ENCODE data around the gene CYBB.

The CYBB gene

DNA sequence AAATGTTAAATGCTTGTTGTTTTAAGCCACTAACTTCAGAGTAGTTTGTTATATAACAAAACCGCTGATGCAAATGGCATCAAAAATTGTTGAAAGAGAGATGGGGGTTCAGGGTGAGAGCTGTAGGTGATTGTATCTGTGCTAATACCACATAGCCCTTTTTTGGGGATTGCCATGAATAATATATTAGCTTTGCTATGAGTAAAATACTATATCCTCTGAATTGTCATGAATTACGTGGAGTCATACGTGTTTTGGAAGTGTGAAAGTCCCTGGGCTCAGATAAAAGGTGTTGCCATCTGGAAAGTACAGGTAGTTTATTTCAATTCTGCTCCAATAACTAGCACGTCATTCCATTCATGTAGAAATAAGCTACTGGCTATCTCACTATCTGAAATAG, 36.9 kb downstream of the CYBB start:
- 89% methylated on average over 3 of the region's 4 CpGs for WGBS
- no peak for DNase-seq
- H3K36me3 ChIP-seq (ENCODE audit: control insufficient read depth in 1 of 2, insufficient read depth in 2 of 2, low read depth in 1 of 2, low read length in 2 of 2), result no peaks in the 10 kb centered on the region
- no peak overlapping the region for H2BK12ac ChIP-seq (ENCODE audit: low read length in 2 of 2)
- H3K9ac ChIP-seq (ENCODE audit: low read length), result no peak overlapping the region
- H4K8ac ChIP-seq (ENCODE audit: low read length), result no peak overlapping the region
- no peak overlapping the region for H2AK5ac ChIP-seq (ENCODE audit: low read length, severe bottlenecking)
- H3K23ac ChIP-seq (ENCODE audit: low read length in 2 of 2), result no peak overlapping the region
- no peak overlapping the region for H3K27ac ChIP-seq (ENCODE audit: low read length, poor library complexity, severe bottlenecking)
- H3K18ac ChIP-seq (ENCODE audit: low read depth in 1 of 2, low read length in 2 of 2), result no peak overlapping the region
- H3K4ac ChIP-seq (ENCODE audit: low read depth in 1 of 2, low read length in 2 of 2), result no peak overlapping the region
- no peaks in the 10 kb centered on the region for H3K79me1 ChIP-seq (replicated peaks; ENCODE audit: low read length, poor library complexity, severe bottlenecking)
- H2AFZ ChIP-seq (ENCODE audit: low read depth, low read length), result no peak overlapping the region
- H3K4me2 ChIP-seq (ENCODE audit: low read length, poor library complexity, severe bottlenecking), result no peak overlapping the region
- H4K91ac ChIP-seq (ENCODE audit: low read length), result no peak overlapping the region
- no peak overlapping the region for H2BK120ac ChIP-seq (ENCODE audit: low read depth, low read length)
- H3K14ac ChIP-seq (ENCODE audit: low read length in 2 of 2), result no peak overlapping the region
- no peak overlapping the region for H2BK15ac ChIP-seq (ENCODE audit: low read depth, poor library complexity, severe bottlenecking)
- no peaks in the 10 kb centered on the region for H3K9me3 ChIP-seq (ENCODE audit: control insufficient read depth, low read length)
- H3K27me3 ChIP-seq (ENCODE audit: control insufficient read depth in 1 of 2, insufficient read depth in 1 of 2, low read length in 2 of 2), result peaks cover 0 to 23% of the 10 kb centered on the region in 2 experiments
- no peak overlapping the region for H3K4me3 ChIP-seq (ENCODE audit: insufficient read depth in 1 of 2, low read depth in 1 of 2, low read length in 2 of 2)
- H2BK5ac ChIP-seq (ENCODE audit: low read depth, low read length, poor library complexity, severe bottlenecking), result no peak overlapping the region
- H3K4me1 ChIP-seq (ENCODE audit: control insufficient read depth, insufficient read depth, low read depth, low read length), result no peaks in the 10 kb centered on the region

GRCh38 chrX:37817176-37817575, 37.3 kb downstream of the CYBB start:
- Histone ChIP-seq H2BK120ac (ENCODE audit: low read depth, low read length) (no peak overlapping the region), H2BK15ac (ENCODE audit: low read depth, poor library complexity, severe bottlenecking) (no peak overlapping the region), H2BK5ac (ENCODE audit: low read depth, low read length, poor library complexity, severe bottlenecking) (no peak overlapping the region), H3K4ac (ENCODE audit: low read depth in 1 of 2, low read length in 2 of 2) (no peak overlapping the region), H3K9ac (ENCODE audit: low read length) (no peak overlapping the region), H3K23ac (ENCODE audit: low read length in 2 of 2) (no peak overlapping the region), H2AK5ac (ENCODE audit: low read length, severe bottlenecking) (no peak overlapping the region), H3K18ac (ENCODE audit: low read depth in 1 of 2, low read length in 2 of 2) (no peak overlapping the region), H3K4me1 (ENCODE audit: control insufficient read depth, insufficient read depth, low read depth, low read length) (no peaks in the 10 kb centered on the region), H3K36me3 (ENCODE audit: control insufficient read depth in 1 of 2, insufficient read depth in 2 of 2, low read depth in 1 of 2, low read length in 2 of 2) (no peaks in the 10 kb centered on the region), H3K4me2 (ENCODE audit: low read length, poor library complexity, severe bottlenecking) (no peak overlapping the region), H3K27ac (ENCODE audit: low read length, poor library complexity, severe bottlenecking) (no peak overlapping the region), H4K91ac (ENCODE audit: low read length) (no peak overlapping the region), H3K27me3 (ENCODE audit: control insufficient read depth in 1 of 2, insufficient read depth in 1 of 2, low read length in 2 of 2) (peaks cover 0 to 19% of the 10 kb centered on the region in 2 experiments), H4K8ac (ENCODE audit: low read length) (no peak overlapping the region), H3K4me3 (ENCODE audit: insufficient read depth in 1 of 2, low read depth in 1 of 2, low read length in 2 of 2) (no peak overlapping the region), H2BK12ac (ENCODE audit: low read length in 2 of 2) (no peak overlapping the region), H3K9me3 (ENCODE audit: control insufficient read depth, low read length) (no peaks in the 10 kb centered on the region), H3K14ac (ENCODE audit: low read length in 2 of 2) (no peak overlapping the region), H3K79me1 (replicated peaks; ENCODE audit: low read length, poor library complexity, severe bottlenecking) (no peaks in the 10 kb centered on the region), H2AFZ (ENCODE audit: low read depth, low read length) (no peak overlapping the region)
- DNase-seq, result no peak
- 95% methylated on average over 2 of the region's 2 CpGs for WGBS

DNA sequence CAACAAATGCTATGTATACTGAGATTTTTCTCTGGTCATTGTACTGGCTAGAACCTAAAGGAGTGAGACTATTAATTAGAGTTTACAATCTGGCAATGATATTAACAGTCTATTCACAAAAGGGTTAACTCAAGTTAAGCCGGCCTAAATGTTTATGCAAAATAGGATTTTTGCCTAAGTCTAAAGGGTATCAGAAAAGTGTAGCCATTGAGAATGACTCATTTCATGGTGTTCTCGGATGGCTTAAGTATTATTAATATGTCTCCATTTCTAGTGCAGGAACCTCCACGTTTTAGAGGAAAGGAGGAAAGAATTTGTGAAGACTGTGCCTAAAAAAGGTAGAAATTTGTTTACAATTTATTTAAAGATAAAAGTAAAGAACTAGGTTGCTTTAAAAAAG, 37.7 kb downstream of the CYBB start:
- Histone ChIP-seq H3K4me1 (ENCODE audit: control insufficient read depth, insufficient read depth, low read depth, low read length) (no peaks in the 10 kb centered on the region), H2BK120ac (ENCODE audit: low read depth, low read length) (no peak overlapping the region), H3K4me2 (ENCODE audit: low read length, poor library complexity, severe bottlenecking) (no peak overlapping the region), H3K79me1 (replicated peaks; ENCODE audit: low read length, poor library complexity, severe bottlenecking) (no peaks in the 10 kb centered on the region), H3K4ac (ENCODE audit: low read depth in 1 of 2, low read length in 2 of 2) (no peak overlapping the region), H3K4me3 (ENCODE audit: insufficient read depth in 1 of 2, low read depth in 1 of 2, low read length in 2 of 2) (no peak overlapping the region), H3K9me3 (ENCODE audit: control insufficient read depth, low read length) (no peaks in the 10 kb centered on the region), H3K27ac (ENCODE audit: low read length, poor library complexity, severe bottlenecking) (no peak overlapping the region), H2AFZ (ENCODE audit: low read depth, low read length) (no peak overlapping the region), H3K23ac (ENCODE audit: low read length in 2 of 2) (no peak overlapping the region), H2BK5ac (ENCODE audit: low read depth, low read length, poor library complexity, severe bottlenecking) (no peak overlapping the region), H2BK12ac (ENCODE audit: low read length in 2 of 2) (no peak overlapping the region), H3K27me3 (ENCODE audit: control insufficient read depth in 1 of 2, insufficient read depth in 1 of 2, low read length in 2 of 2) (peaks cover 0 to 17% of the 10 kb centered on the region in 2 experiments), H4K8ac (ENCODE audit: low read length) (no peak overlapping the region), H3K9ac (ENCODE audit: low read length) (no peak overlapping the region), H4K91ac (ENCODE audit: low read length) (no peak overlapping the region), H3K18ac (ENCODE audit: low read depth in 1 of 2, low read length in 2 of 2) (no peak overlapping the region), H3K36me3 (ENCODE audit: control insufficient read depth in 1 of 2, insufficient read depth in 2 of 2, low read depth in 1 of 2, low read length in 2 of 2) (no peaks in the 10 kb centered on the region), H2AK5ac (ENCODE audit: low read length, severe bottlenecking) (no peak overlapping the region), H2BK15ac (ENCODE audit: low read depth, poor library complexity, severe bottlenecking) (no peak overlapping the region), H3K14ac (ENCODE audit: low read length in 2 of 2) (no peak overlapping the region)
- no peak for DNase-seq
- 44% methylated on average over 2 of the region's 3 CpGs for WGBS

DNA sequence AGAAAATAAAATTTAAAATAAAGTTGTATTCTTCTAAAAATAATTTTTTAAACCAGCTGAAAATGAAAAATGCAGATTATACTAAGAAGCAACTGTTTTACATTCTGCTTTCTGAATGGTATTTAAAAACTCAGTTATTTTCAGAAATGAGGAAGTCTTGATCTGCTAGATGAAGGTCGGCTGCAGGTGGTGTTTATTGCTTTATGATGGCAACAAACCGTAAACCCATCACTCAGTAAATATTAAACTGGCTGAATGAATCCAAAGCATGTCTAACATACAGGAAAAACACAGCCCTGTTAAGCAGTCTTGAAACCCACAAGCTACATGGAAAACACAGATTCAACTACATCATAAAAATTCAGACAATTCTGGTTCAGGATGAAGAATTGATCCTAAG, 38.2 kb downstream of the CYBB start:
- Histone ChIP-seq H3K36me3 (ENCODE audit: control insufficient read depth in 1 of 2, insufficient read depth in 2 of 2, low read depth in 1 of 2, low read length in 2 of 2) (no peaks in the 10 kb centered on the region), H3K27me3 (ENCODE audit: control insufficient read depth in 1 of 2, insufficient read depth in 1 of 2, low read length in 2 of 2) (peaks cover 0 to 17% of the 10 kb centered on the region in 2 experiments), H3K4me3 (ENCODE audit: insufficient read depth in 1 of 2, low read depth in 1 of 2, low read length in 2 of 2) (no peak overlapping the region), H3K4ac (ENCODE audit: low read depth in 1 of 2, low read length in 2 of 2) (no peak overlapping the region), H2BK120ac (ENCODE audit: low read depth, low read length) (no peak overlapping the region), H3K23ac (ENCODE audit: low read length in 2 of 2) (no peak overlapping the region), H2BK12ac (ENCODE audit: low read length in 2 of 2) (no peak overlapping the region), H2BK5ac (ENCODE audit: low read depth, low read length, poor library complexity, severe bottlenecking) (no peak overlapping the region), H3K79me1 (replicated peaks; ENCODE audit: low read length, poor library complexity, severe bottlenecking) (no peaks in the 10 kb centered on the region), H3K4me1 (ENCODE audit: control insufficient read depth, insufficient read depth, low read depth, low read length) (no peaks in the 10 kb centered on the region), H2BK15ac (ENCODE audit: low read depth, poor library complexity, severe bottlenecking) (no peak overlapping the region), H3K27ac (ENCODE audit: low read length, poor library complexity, severe bottlenecking) (no peak overlapping the region), H3K9ac (ENCODE audit: low read length) (no peak overlapping the region), H4K91ac (ENCODE audit: low read length) (no peak overlapping the region), H4K8ac (ENCODE audit: low read length) (no peak overlapping the region), H2AK5ac (ENCODE audit: low read length, severe bottlenecking) (no peak overlapping the region), H3K9me3 (ENCODE audit: control insufficient read depth, low read length) (no peaks in the 10 kb centered on the region), H3K14ac (ENCODE audit: low read length in 2 of 2) (no peak overlapping the region), H3K18ac (ENCODE audit: low read depth in 1 of 2, low read length in 2 of 2) (no peak overlapping the region), H3K4me2 (ENCODE audit: low read length, poor library complexity, severe bottlenecking) (no peak overlapping the region), H2AFZ (ENCODE audit: low read depth, low read length) (no peak overlapping the region)
- WGBS, result 43% methylated on average over 2 of the region's 2 CpGs
- no peak for DNase-seq

All from mesenchymal stem cell (in vitro differentiated cells and primary cell).